Measurements from ENCODE around the gene HDAC9.

Gene HDAC9

GRCh38 chr7:18541181-18541870 is 45.8 kb downstream of the HDAC9 start:
- Histone ChIP-seq H3K27me3 (ENCODE audit: control insufficient read depth, insufficient read depth, low read length) (no peaks in the 10 kb centered on the region), H3K4me3 (ENCODE audit: low read depth, low read length) (no peak overlapping the region), H3K36me3 (ENCODE audit: control insufficient read depth, insufficient read depth, low read length) (no peaks in the 10 kb centered on the region), H3K9me3 (ENCODE audit: control insufficient read depth, insufficient read depth, low read length) (no peaks in the 10 kb centered on the region), H3K27ac (ENCODE audit: low read depth, low read length) (no peak overlapping the region), H3K4me1 (ENCODE audit: control insufficient read depth, insufficient read depth, low read length) (no peaks in the 10 kb centered on the region), H3K9ac (ENCODE audit: low read depth, low read length) (no peak overlapping the region)

- H3K27ac ChIP-seq (ENCODE audit: low read depth, low read length): no peak overlapping the region
- H3K9ac ChIP-seq (ENCODE audit: low read depth, low read length): no peak overlapping the region
- no peak overlapping the region for H3K4me3 ChIP-seq (ENCODE audit: low read depth, low read length)
- H3K9me3 ChIP-seq (ENCODE audit: control insufficient read depth, insufficient read depth, low read length): no peaks in the 10 kb centered on the region
- H3K4me1 ChIP-seq (ENCODE audit: control insufficient read depth, insufficient read depth, low read length): 0 out of 2 replicates have a peak, but pooled peaks cover 3% of the 10 kb centered on the region
- no peaks in the 10 kb centered on the region for H3K36me3 ChIP-seq (ENCODE audit: control insufficient read depth, insufficient read depth, low read length)
- no peaks in the 10 kb centered on the region for H3K27me3 ChIP-seq (ENCODE audit: control insufficient read depth, insufficient read depth, low read length)
These were observed 46.3 kb downstream of the HDAC9 start for GRCh38 chr7:18541871-18542212.

- Histone ChIP-seq H3K4me3 (ENCODE audit: low read depth, low read length) (no peak overlapping the region), H3K27ac (ENCODE audit: low read depth, low read length) (no peak overlapping the region), H3K9ac (ENCODE audit: low read depth, low read length) (no peak overlapping the region), H3K36me3 (ENCODE audit: control insufficient read depth, insufficient read depth, low read length) (no peaks in the 10 kb centered on the region), H3K9me3 (ENCODE audit: control insufficient read depth, insufficient read depth, low read length) (no peaks in the 10 kb centered on the region), H3K4me1 (ENCODE audit: control insufficient read depth, insufficient read depth, low read length) (0 out of 2 replicates have a peak, but pooled peaks cover 3% of the 10 kb centered on the region), H3K27me3 (ENCODE audit: control insufficient read depth, insufficient read depth, low read length) (no peaks in the 10 kb centered on the region)
These were observed 51.0 kb downstream of the HDAC9 start for GRCh38 chr7:18546576-18546975.

- Histone ChIP-seq H3K36me3 (ENCODE audit: control insufficient read depth, insufficient read depth, low read length) (no peaks in the 10 kb centered on the region), H3K4me1 (ENCODE audit: control insufficient read depth, insufficient read depth, low read length) (0 out of 2 replicates have a peak, but pooled peaks cover 3% of the 10 kb centered on the region), H3K27ac (ENCODE audit: low read depth, low read length) (no peak overlapping the region), H3K27me3 (ENCODE audit: control insufficient read depth, insufficient read depth, low read length) (no peaks in the 10 kb centered on the region), H3K4me3 (ENCODE audit: low read depth, low read length) (no peak overlapping the region), H3K9ac (ENCODE audit: low read depth, low read length) (no peak overlapping the region), H3K9me3 (ENCODE audit: control insufficient read depth, insufficient read depth, low read length) (no peaks in the 10 kb centered on the region)
These were observed 52.1 kb downstream of the HDAC9 start for GRCh38 chr7:18547509-18548187.

- Histone ChIP-seq H3K27me3 (ENCODE audit: control insufficient read depth, insufficient read depth, low read length) (no peaks in the 10 kb centered on the region), H3K9ac (ENCODE audit: low read depth, low read length) (no peak overlapping the region), H3K36me3 (ENCODE audit: control insufficient read depth, insufficient read depth, low read length) (no peaks in the 10 kb centered on the region), H3K4me3 (ENCODE audit: low read depth, low read length) (no peak overlapping the region), H3K4me1 (ENCODE audit: control insufficient read depth, insufficient read depth, low read length) (peaks cover 3% of the 10 kb centered on the region; the same call in 1 of the 2 replicates), H3K27ac (ENCODE audit: low read depth, low read length) (no peak overlapping the region), H3K9me3 (ENCODE audit: control insufficient read depth, insufficient read depth, low read length) (no peaks in the 10 kb centered on the region)
These were observed 53.0 kb downstream of the HDAC9 start for GRCh38 chr7:18548534-18548933.

GRCh38 chr7:18550574-18550973 is 55.0 kb downstream of the HDAC9 start:
- Histone ChIP-seq H3K27me3 (ENCODE audit: control insufficient read depth, insufficient read depth, low read length) (no peaks in the 10 kb centered on the region), H3K4me3 (ENCODE audit: low read depth, low read length) (no peak overlapping the region), H3K9me3 (ENCODE audit: control insufficient read depth, insufficient read depth, low read length) (no peaks in the 10 kb centered on the region), H3K27ac (ENCODE audit: low read depth, low read length) (no peak overlapping the region), H3K9ac (ENCODE audit: low read depth, low read length) (no peak overlapping the region), H3K4me1 (ENCODE audit: control insufficient read depth, insufficient read depth, low read length) (peaks cover 3% of the 10 kb centered on the region; the same call in 1 of the 2 replicates), H3K36me3 (ENCODE audit: control insufficient read depth, insufficient read depth, low read length) (no peaks in the 10 kb centered on the region)

GRCh38 chr7:18552316-18552916 is 56.9 kb downstream of the HDAC9 start:
- Histone ChIP-seq H3K4me1 (ENCODE audit: control insufficient read depth, insufficient read depth, low read length) (no peaks in the 10 kb centered on the region; the same call in 1 of the 2 replicates), H3K36me3 (ENCODE audit: control insufficient read depth, insufficient read depth, low read length) (no peaks in the 10 kb centered on the region), H3K27me3 (ENCODE audit: control insufficient read depth, insufficient read depth, low read length) (no peaks in the 10 kb centered on the region), H3K27ac (ENCODE audit: low read depth, low read length) (no peak overlapping the region), H3K9ac (ENCODE audit: low read depth, low read length) (no peak overlapping the region), H3K9me3 (ENCODE audit: control insufficient read depth, insufficient read depth, low read length) (no peaks in the 10 kb centered on the region), H3K4me3 (ENCODE audit: low read depth, low read length) (no peak overlapping the region)

- Histone ChIP-seq H3K4me1 (ENCODE audit: control insufficient read depth, insufficient read depth, low read length) (no peaks in the 10 kb centered on the region; the same call in 1 of the 2 replicates), H3K27ac (ENCODE audit: low read depth, low read length) (no peak overlapping the region), H3K9ac (ENCODE audit: low read depth, low read length) (no peak overlapping the region), H3K9me3 (ENCODE audit: control insufficient read depth, insufficient read depth, low read length) (no peaks in the 10 kb centered on the region), H3K36me3 (ENCODE audit: control insufficient read depth, insufficient read depth, low read length) (no peaks in the 10 kb centered on the region), H3K27me3 (ENCODE audit: control insufficient read depth, insufficient read depth, low read length) (no peaks in the 10 kb centered on the region), H3K4me3 (ENCODE audit: low read depth, low read length) (no peak overlapping the region)
These were observed 57.5 kb downstream of the HDAC9 start for GRCh38 chr7:18552943-18553604.

GRCh38 chr7:18553605-18554003 is 58.1 kb downstream of the HDAC9 start:
- H3K4me1 ChIP-seq (ENCODE audit: control insufficient read depth, insufficient read depth, low read length): no peaks in the 10 kb centered on the region; the same call in 1 of the 2 replicates

GRCh38 chr7:18555120-18555519 is 59.6 kb downstream of the HDAC9 start:
- no peaks in the 10 kb centered on the region for H3K36me3 ChIP-seq (ENCODE audit: control insufficient read depth, insufficient read depth, low read length)
- H3K4me3 ChIP-seq (ENCODE audit: low read depth, low read length): no peak overlapping the region
- H3K4me1 ChIP-seq (ENCODE audit: control insufficient read depth, insufficient read depth, low read length): no peaks in the 10 kb centered on the region; the same call in 1 of the 2 replicates
- no peak overlapping the region for H3K27ac ChIP-seq (ENCODE audit: low read depth, low read length)
- no peaks in the 10 kb centered on the region for H3K9me3 ChIP-seq (ENCODE audit: control insufficient read depth, insufficient read depth, low read length)
- no peak overlapping the region for H3K9ac ChIP-seq (ENCODE audit: low read depth, low read length)
- H3K27me3 ChIP-seq (ENCODE audit: control insufficient read depth, insufficient read depth, low read length): no peaks in the 10 kb centered on the region

More at GRCh38 chr7:18553605-18554003, 58.1 kb downstream of the HDAC9 start:
- no peak overlapping the region for H3K9ac ChIP-seq (ENCODE audit: low read depth, low read length)
- H3K27ac ChIP-seq (ENCODE audit: low read depth, low read length): no peak overlapping the region
- no peaks in the 10 kb centered on the region for H3K36me3 ChIP-seq (ENCODE audit: control insufficient read depth, insufficient read depth, low read length)
- no peak overlapping the region for H3K4me3 ChIP-seq (ENCODE audit: low read depth, low read length)
- H3K27me3 ChIP-seq (ENCODE audit: control insufficient read depth, insufficient read depth, low read length): no peaks in the 10 kb centered on the region
- H3K9me3 ChIP-seq (ENCODE audit: control insufficient read depth, insufficient read depth, low read length): no peaks in the 10 kb centered on the region

All from HUES48 (cell line).